WTC11 (cell line): ENCODE measurements around the gene ABLIM2. TPM values are rescaled to one million over a fixed set of nuclear protein-coding genes. Genes with fewer than 3 reads are reported as not detected.
A peak's percentile ranks its signal among the peaks of the same experiment; 100 is the strongest.

ENCODE experiments used
- ATAC-seq: fragments of 200-7000 bp; cut with Tn5 transposase; 2 replicates; pipeline ENCODE4 v1.10.0; 2021; ENCODE audit warnings: mild to moderate bottlenecking, moderate library complexity
- CTCF ChIA-PET: fragments of 300-600 bp; sonication (Branson Sonifier 250); formaldehyde crosslinking; loops from one replicate; lab custom pipeline; 2021; ENCODE audit warnings: antibody characterized with exemption; lab: Charles Lee
- POLR2A ChIA-PET: fragments of 350-600 bp; sonication (Branson Sonifier 250); formaldehyde crosslinking; loops from one replicate; lab custom pipeline; 2021; ENCODE audit warnings: antibody characterized with exemption; lab: Charles Lee
- DNase-seq: peaks from one replicate; pipeline ENCODE4 v3.0.0; 2021; ENCODE audit warnings: low spot score
- H3K27ac Mint-ChIP-seq: 2 replicates; pipeline ENCODE4 v1.8.0; 2021; ENCODE audit warnings: mixed read lengths
- H3K27me3 Mint-ChIP-seq: 2 replicates; pipeline ENCODE4 v1.8.0; 2021; ENCODE audit warnings: low read depth, mild to moderate bottlenecking, moderate library complexity, mixed read lengths
- H3K36me3 Mint-ChIP-seq: 2 replicates; pipeline ENCODE4 v1.8.0; 2021; ENCODE audit warnings: mixed read lengths
- H3K4me1 Mint-ChIP-seq: 2 replicates; pipeline ENCODE4 v1.8.0; 2022; ENCODE audit warnings: mixed read lengths
- H3K4me3 Mint-ChIP-seq: 2 replicates; pipeline ENCODE4 v1.8.0; 2021; ENCODE audit warnings: mild to moderate bottlenecking, moderate library complexity, mixed read lengths
- H3K9me3 Mint-ChIP-seq: 2 replicates; pipeline ENCODE4 v1.8.0; 2021; ENCODE audit warnings: mixed read lengths
- ATF1 ChIP-seq: sonication (generic); formaldehyde crosslinking; IDR thresholded peaks from 2 replicates; pipeline ENCODE4 v1.8.1; 2023; ENCODE audit warnings: mild to moderate bottlenecking, moderate library complexity, missing genetic modification reagents
- CBFB ChIP-seq: sonication (generic); formaldehyde crosslinking; IDR thresholded peaks from 2 replicates; pipeline ENCODE4 v1.8.1; 2022; ENCODE audit warnings: mild to moderate bottlenecking, low read depth, missing genetic modification reagents
- CREM ChIP-seq: sonication (generic); formaldehyde crosslinking; IDR thresholded peaks from 2 replicates; pipeline ENCODE4 v1.8.1; 2022; ENCODE audit warnings: mild to moderate bottlenecking, missing genetic modification reagents, moderate library complexity
- JAZF1 ChIP-seq: fragments of 250-450 bp; sonication (Bioruptor Pico); IDR thresholded peaks from 2 replicates; pipeline ENCODE4 v1.9.0; 2021; ENCODE audit warnings: moderate library complexity, mild to moderate bottlenecking, inconsistent platforms
- JUN ChIP-seq: sonication (generic); formaldehyde crosslinking; IDR thresholded peaks from 2 replicates; pipeline ENCODE4 v1.8.0; 2023; ENCODE audit warnings: mild to moderate bottlenecking, missing genetic modification reagents
- NR2C2 ChIP-seq: sonication (generic); formaldehyde crosslinking; IDR thresholded peaks from 2 replicates; pipeline ENCODE4 v1.8.0; 2022; ENCODE audit warnings: mild to moderate bottlenecking, missing genetic modification reagents
- OVOL2 ChIP-seq: fragments of 250-450 bp; sonication (Bioruptor Pico); IDR thresholded peaks from 2 replicates; pipeline ENCODE4 v1.9.0; 2021; ENCODE audit warnings: mild to moderate bottlenecking, borderline replicate concordance
- PRRX2 ChIP-seq: fragments of 250-450 bp; sonication (Bioruptor Pico); IDR thresholded peaks from 2 replicates; pipeline ENCODE4 v1.8.0; 2021; ENCODE audit warnings: mild to moderate bottlenecking
- SMAD3 ChIP-seq: sonication (generic); formaldehyde crosslinking; IDR thresholded peaks from 2 replicates; pipeline ENCODE4 v1.8.0; 2022; ENCODE audit warnings: missing genetic modification reagents, mild to moderate bottlenecking, borderline replicate concordance
- ZNF232 ChIP-seq: sonication (generic); formaldehyde crosslinking; IDR thresholded peaks from 2 replicates; pipeline ENCODE4 v1.8.0; 2022; ENCODE audit warnings: mild to moderate bottlenecking, missing genetic modification reagents
- ZNF263 ChIP-seq: sonication (generic); formaldehyde crosslinking; IDR thresholded peaks from 2 replicates; pipeline ENCODE4 v1.8.1; 2022; ENCODE audit warnings: low read depth, mild to moderate bottlenecking, moderate library complexity, missing genetic modification reagents
- ZNF423 ChIP-seq: fragments of 250-450 bp; sonication (Bioruptor Pico); IDR thresholded peaks from 2 replicates; pipeline ENCODE4 v2.1.2; 2022; ENCODE audit warnings: mild to moderate bottlenecking, moderate library complexity
- ZNF671 ChIP-seq: fragments of 250-450 bp; sonication (Bioruptor Pico); IDR thresholded peaks from 2 replicates; pipeline ENCODE4 v1.8.0; 2021; ENCODE audit warnings: mild to moderate bottlenecking
- total RNA-seq: library from RNA; stranded (reverse); gene quantifications from 3 replicates; pipeline ENCODE4 v1.2.3, GENCODE V29; 2021
- TF ChIP-seq, protein P1 (sequence below): sonication (generic); formaldehyde crosslinking; IDR thresholded peaks from 2 replicates; pipeline ENCODE4 v1.8.1; 2022; ENCODE audit warnings: low read depth, mild to moderate bottlenecking, moderate library complexity, missing genetic modification reagents, borderline replicate concordance
- TF ChIP-seq, protein P2 (sequence below): fragments of 250-450 bp; sonication (Bioruptor Pico); IDR thresholded peaks from 2 replicates; pipeline ENCODE4 v1.9.0; 2021; ENCODE audit warnings: moderate library complexity, mild to moderate bottlenecking, inconsistent platforms, borderline replicate concordance
- TF ChIP-seq, protein P3 (sequence below): sonication (generic); formaldehyde crosslinking; IDR thresholded peaks from 2 replicates; pipeline ENCODE4 v1.8.1; 2022; ENCODE audit warnings: mild to moderate bottlenecking, moderate library complexity, missing genetic modification reagents
- TF ChIP-seq, protein P4 (sequence below): sonication (generic); formaldehyde crosslinking; IDR thresholded peaks from 2 replicates; pipeline ENCODE4 v1.8.1; 2022; ENCODE audit warnings: mild to moderate bottlenecking, missing genetic modification reagents, moderate library complexity, borderline replicate concordance
- TF ChIP-seq, protein P5 (sequence below): sonication (generic); formaldehyde crosslinking; IDR thresholded peaks from 2 replicates; pipeline ENCODE4 v1.8.1; 2023; ENCODE audit warnings: mild to moderate bottlenecking, missing genetic modification reagents

The ABLIM2 gene
- total RNA-seq, 1 experiment from 2014 or later: 2.6 TPM

- DNase-seq (no peak), ATAC-seq (no peak)
- Mint-ChIP-seq H3K27me3 (no peaks in the 10 kb centered on the region; the same call in 1 of the 2 replicates), H3K36me3 (no peaks in the 10 kb centered on the region), H3K4me1 (peaks cover 11% of the 10 kb centered on the region), H3K9me3 (no peaks in the 10 kb centered on the region), H3K27ac (peak overlapping the region; percentile 70; the same call in 1 of the 2 replicates), H3K4me3 (no peak overlapping the region)
- CTCF ChIA-PET: interaction anchor here (0.7 to 1.5 kb wide), 3 partner anchors 26 to 105 kb away, joined by 3 to 6 read pairs (median 3); no protein-coding TSS in a partner anchor
- POLR2A ChIA-PET: interaction anchor here (0.5 kb wide), 1 partner anchor 1066 kb away, joined by 6 read pairs; no protein-coding TSS in a partner anchor
- TF ChIP-seq NR2C2 (CRISPR knock-in tag): no peak
- TF ChIP-seq CREM (CRISPR knock-in tag): no peak
- TF ChIP-seq, protein P1, sequence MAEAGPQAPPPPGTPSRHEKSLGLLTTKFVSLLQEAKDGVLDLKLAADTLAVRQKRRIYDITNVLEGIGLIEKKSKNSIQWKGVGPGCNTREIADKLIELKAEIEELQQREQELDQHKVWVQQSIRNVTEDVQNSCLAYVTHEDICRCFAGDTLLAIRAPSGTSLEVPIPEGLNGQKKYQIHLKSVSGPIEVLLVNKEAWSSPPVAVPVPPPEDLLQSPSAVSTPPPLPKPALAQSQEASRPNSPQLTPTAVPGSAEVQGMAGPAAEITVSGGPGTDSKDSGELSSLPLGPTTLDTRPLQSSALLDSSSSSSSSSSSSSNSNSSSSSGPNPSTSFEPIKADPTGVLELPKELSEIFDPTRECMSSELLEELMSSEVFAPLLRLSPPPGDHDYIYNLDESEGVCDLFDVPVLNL (CRISPR knock-in tag): no peak
- TF ChIP-seq ZNF423 (CRISPR knock-in tag): no peak
- no peak for TF ChIP-seq JUN (CRISPR knock-in tag)
- no peak for TF ChIP-seq ZNF263
- TF ChIP-seq PRRX2 (CRISPR knock-in tag): no peak
- TF ChIP-seq ZNF671 (CRISPR knock-in tag): no peak
- TF ChIP-seq ATF1 (CRISPR knock-in tag): no peak
- TF ChIP-seq, protein P2, sequence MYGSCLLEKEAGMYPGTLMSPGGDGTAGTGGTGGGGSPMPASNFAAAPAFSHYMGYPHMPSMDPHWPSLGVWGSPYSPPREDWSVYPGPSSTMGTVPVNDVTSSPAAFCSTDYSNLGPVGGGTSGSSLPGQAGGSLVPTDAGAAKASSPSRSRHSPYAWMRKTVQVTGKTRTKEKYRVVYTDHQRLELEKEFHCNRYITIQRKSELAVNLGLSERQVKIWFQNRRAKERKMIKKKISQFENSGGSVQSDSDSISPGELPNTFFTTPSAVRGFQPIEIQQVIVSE (CRISPR knock-in tag): no peak
- TF ChIP-seq ZNF232 (CRISPR knock-in tag): no peak
- no peak for TF ChIP-seq SMAD3 (CRISPR knock-in tag)
- TF ChIP-seq, protein P3, sequence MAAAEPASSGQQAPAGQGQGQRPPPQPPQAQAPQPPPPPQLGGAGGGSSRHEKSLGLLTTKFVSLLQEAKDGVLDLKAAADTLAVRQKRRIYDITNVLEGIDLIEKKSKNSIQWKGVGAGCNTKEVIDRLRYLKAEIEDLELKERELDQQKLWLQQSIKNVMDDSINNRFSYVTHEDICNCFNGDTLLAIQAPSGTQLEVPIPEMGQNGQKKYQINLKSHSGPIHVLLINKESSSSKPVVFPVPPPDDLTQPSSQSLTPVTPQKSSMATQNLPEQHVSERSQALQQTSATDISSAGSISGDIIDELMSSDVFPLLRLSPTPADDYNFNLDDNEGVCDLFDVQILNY: no peak
- TF ChIP-seq, protein P4, sequence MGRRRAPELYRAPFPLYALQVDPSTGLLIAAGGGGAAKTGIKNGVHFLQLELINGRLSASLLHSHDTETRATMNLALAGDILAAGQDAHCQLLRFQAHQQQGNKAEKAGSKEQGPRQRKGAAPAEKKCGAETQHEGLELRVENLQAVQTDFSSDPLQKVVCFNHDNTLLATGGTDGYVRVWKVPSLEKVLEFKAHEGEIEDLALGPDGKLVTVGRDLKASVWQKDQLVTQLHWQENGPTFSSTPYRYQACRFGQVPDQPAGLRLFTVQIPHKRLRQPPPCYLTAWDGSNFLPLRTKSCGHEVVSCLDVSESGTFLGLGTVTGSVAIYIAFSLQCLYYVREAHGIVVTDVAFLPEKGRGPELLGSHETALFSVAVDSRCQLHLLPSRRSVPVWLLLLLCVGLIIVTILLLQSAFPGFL (CRISPR knock-in tag): no peak
- no peak for TF ChIP-seq OVOL2 (CRISPR knock-in tag)
- TF ChIP-seq JAZF1 (CRISPR knock-in tag): no peak
- no peak for TF ChIP-seq CBFB
Measured at GRCh38 chr4:8150152-8151090, 8.2 kb downstream of the ABLIM2 start.

DNA sequence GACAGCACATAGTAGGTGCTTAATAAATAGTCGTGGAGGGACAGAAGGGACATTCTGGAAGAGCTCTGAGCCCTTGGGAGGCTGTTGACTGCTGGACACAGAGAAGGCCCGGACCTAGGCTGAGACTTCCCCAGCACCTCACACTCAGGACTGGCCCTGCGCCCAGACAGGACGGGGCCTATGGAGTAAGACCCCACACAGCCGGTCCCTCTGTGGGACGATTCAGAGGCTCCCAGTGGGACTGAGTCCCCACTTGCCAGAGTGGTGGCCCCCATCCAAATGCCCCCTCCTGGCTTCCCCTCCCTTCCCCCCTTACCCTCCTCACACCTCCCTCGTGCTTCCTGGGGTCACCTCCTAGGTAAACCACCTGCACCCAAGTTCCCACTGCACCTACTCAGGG lies 8.9 kb downstream of the ABLIM2 start:
- TF ChIP-seq, protein P5, sequence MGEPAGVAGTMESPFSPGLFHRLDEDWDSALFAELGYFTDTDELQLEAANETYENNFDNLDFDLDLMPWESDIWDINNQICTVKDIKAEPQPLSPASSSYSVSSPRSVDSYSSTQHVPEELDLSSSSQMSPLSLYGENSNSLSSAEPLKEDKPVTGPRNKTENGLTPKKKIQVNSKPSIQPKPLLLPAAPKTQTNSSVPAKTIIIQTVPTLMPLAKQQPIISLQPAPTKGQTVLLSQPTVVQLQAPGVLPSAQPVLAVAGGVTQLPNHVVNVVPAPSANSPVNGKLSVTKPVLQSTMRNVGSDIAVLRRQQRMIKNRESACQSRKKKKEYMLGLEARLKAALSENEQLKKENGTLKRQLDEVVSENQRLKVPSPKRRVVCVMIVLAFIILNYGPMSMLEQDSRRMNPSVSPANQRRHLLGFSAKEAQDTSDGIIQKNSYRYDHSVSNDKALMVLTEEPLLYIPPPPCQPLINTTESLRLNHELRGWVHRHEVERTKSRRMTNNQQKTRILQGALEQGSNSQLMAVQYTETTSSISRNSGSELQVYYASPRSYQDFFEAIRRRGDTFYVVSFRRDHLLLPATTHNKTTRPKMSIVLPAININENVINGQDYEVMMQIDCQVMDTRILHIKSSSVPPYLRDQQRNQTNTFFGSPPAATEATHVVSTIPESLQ: no peak
- no peak for TF ChIP-seq OVOL2 (CRISPR knock-in tag)
- TF ChIP-seq, all 79 proteins: peak for 0
- no peak for ATAC-seq
- Mint-ChIP-seq H3K27me3 (no peaks in the 10 kb centered on the region; the same call in 1 of the 2 replicates), H3K27ac (no peak overlapping the region), H3K9me3 (no peaks in the 10 kb centered on the region), H3K4me3 (no peak overlapping the region), H3K4me1 (peaks cover 11% of the 10 kb centered on the region), H3K36me3 (no peaks in the 10 kb centered on the region)
- no peak for DNase-seq
- POLR2A ChIA-PET: no interaction called here
- CTCF ChIA-PET: interaction anchor here (1.1 to 1.4 kb wide), 2 partner anchors 27 to 65 kb away, joined by 4 to 5 read pairs; no protein-coding TSS in a partner anchor
